Caco-2 (cell line): ENCODE measurements around the gene AGMO. TPM values are rescaled to one million over a fixed set of nuclear protein-coding genes. Genes with fewer than 3 reads are reported as not detected.

Experiments
- BruUV-seq: library from RNA; stranded (reverse); fragments of 400-500 nt; replicated peaks from 2 replicates; lab custom pipeline; 2021; lab: Mats Ljungman, UMichigan
- CTCF ChIA-PET: fragments of 300-600 bp; sonication (Branson Sonifier 250); formaldehyde crosslinking; loops from one replicate; lab custom pipeline; 2022; ENCODE audit warnings: antibody characterized with exemption; lab: Charles Lee
- POLR2A ChIA-PET: fragments of 300-600 bp; sonication (Branson Sonifier 250); formaldehyde crosslinking; loops from one replicate; lab custom pipeline; 2022; ENCODE audit warnings: antibody characterized with exemption; lab: Charles Lee
- DNase-seq, 2 experiments: peaks; one replicate each; pipeline versions ENCODE4 v3.0.0 to v3.0.0-alpha.2; 2020 to 2022
- H3K27me3 ChIP-seq: replicated peaks from 2 replicates; pipeline ENCODE4 v1.6.0; 2011; ENCODE audit warnings: low read length; ENCODE audit not compliant: control insufficient read depth, insufficient read depth
- H3K36me3 ChIP-seq: 2 replicates; pipeline ENCODE4 v1.5.1; 2011; ENCODE audit warnings: low read length; ENCODE audit not compliant: control insufficient read depth, insufficient read depth
- H3K4me1 ChIP-seq: fragments of 250-450 bp; sonication (Bioruptor Pico); 2 replicates; pipeline ENCODE4 v1.5.1; 2020; ENCODE audit warnings: mild to moderate bottlenecking
- H3K4me3 ChIP-seq: 2 replicates; pipeline ENCODE4 v1.5.1; 2011; ENCODE audit warnings: low read depth, mild to moderate bottlenecking, control low read depth, low read length
- H3K9me3 ChIP-seq: fragments of 250-450 bp; sonication (Bioruptor Pico); 2 replicates; pipeline ENCODE4 v1.5.1; 2020; ENCODE audit warnings: mild to moderate bottlenecking, moderate library complexity
- H3K27ac Mint-ChIP-seq: one replicate; pipeline ENCODE4 v1.8.0; 2022; ENCODE audit warnings: mixed read lengths; ENCODE audit not compliant: unreplicated experiment
- H3K27me3 Mint-ChIP-seq: one replicate; pipeline ENCODE4 v1.8.0; 2022; ENCODE audit warnings: mixed read lengths; ENCODE audit not compliant: insufficient read depth, unreplicated experiment
- H3K36me3 Mint-ChIP-seq: one replicate; pipeline ENCODE4 v1.8.0; 2022; ENCODE audit warnings: mild to moderate bottlenecking, mixed read lengths; ENCODE audit not compliant: insufficient read depth, unreplicated experiment
- H3K4me1 Mint-ChIP-seq: one replicate; pipeline ENCODE4 v1.8.0; 2022; ENCODE audit warnings: low read depth, mixed read lengths; ENCODE audit not compliant: unreplicated experiment
- H3K4me3 Mint-ChIP-seq: one replicate; pipeline ENCODE4 v1.8.0; 2022; ENCODE audit warnings: mild to moderate bottlenecking, moderate library complexity, mixed read lengths; ENCODE audit not compliant: unreplicated experiment
- H3K9me3 Mint-ChIP-seq: one replicate; pipeline ENCODE4 v1.8.0; 2022; ENCODE audit warnings: mixed read lengths; ENCODE audit not compliant: unreplicated experiment
- intact Hi-C: fragments of 100-400 bp; cut with micrococcal nuclease; formaldehyde crosslinking; loops from one replicate; pipeline ENCODE4 v1.10.0; 2022; ENCODE audit not compliant: unreplicated experiment
- total RNA-seq: library from RNA; stranded (reverse); gene quantifications from 2 replicates; pipeline ENCODE4 v1.2.3, GENCODE V29; 2022
- TF ChIP-seq, protein P1 (sequence below), 2 experiments: fragments of 200-600 bp in 1 of 2; IDR thresholded peaks; 1 replicate in 1 of 2; 2 replicates in 1 of 2; pipeline versions ENCODE4 v1.5.1 to v1.8.0; 2011 to 2022; ENCODE audit warnings: antibody characterized with exemption in 1 of 2, control low read depth in 1 of 2, inconsistent platforms in 1 of 2, low read depth in 1 of 2, low read length in 1 of 2, mild to moderate bottlenecking in 1 of 2, moderate library complexity in 1 of 2; ENCODE audit not compliant: insufficient read depth in 1 of 2, severe bottlenecking in 1 of 2, unreplicated experiment in 1 of 2

Gene AGMO
- total RNA-seq, 1 experiment from 2014 or later: 0.16 TPM

DNA sequence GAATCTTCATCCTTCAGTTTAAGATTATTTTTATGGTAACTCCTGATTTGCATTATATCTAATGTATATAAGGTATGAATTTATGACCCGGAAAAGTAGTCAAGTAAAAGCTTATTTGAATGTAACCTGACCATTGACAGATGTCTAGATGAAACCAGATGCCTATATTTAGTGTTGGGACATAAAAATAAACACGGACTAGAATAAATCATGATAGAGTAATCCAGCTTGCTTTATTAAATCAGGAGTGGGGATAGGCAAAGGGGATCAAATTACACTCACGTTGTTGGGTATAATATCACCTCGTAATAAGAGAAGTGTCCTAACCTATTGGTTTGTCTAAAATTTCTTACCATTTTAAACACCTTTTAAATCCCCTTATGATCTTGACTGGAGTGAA is 244.6 kb downstream of the AGMO start:
- no peaks in the 10 kb centered on the region for H3K27me3 ChIP-seq
- H3K27ac Mint-ChIP-seq: no peak overlapping the region
- H3K4me3 Mint-ChIP-seq: no peak overlapping the region
- no peaks in the 10 kb centered on the region; the same call in 1 of the 2 replicates for H3K4me1 ChIP-seq
- DNase-seq: no peak
- H3K4me3 ChIP-seq: no peak overlapping the region
- H3K9me3 ChIP-seq: no peaks in the 10 kb centered on the region
- ChIA-PET POLR2A (no interaction called here), CTCF (no interaction called here)
- no TSS peak for BruUV-seq
- H3K4me1 Mint-ChIP-seq: peaks cover 5% of the 10 kb centered on the region
- H3K36me3 ChIP-seq: no peaks in the 10 kb centered on the region
- H3K27me3 Mint-ChIP-seq: no peaks in the 10 kb centered on the region
- no peaks in the 10 kb centered on the region for H3K9me3 Mint-ChIP-seq
- TF ChIP-seq, protein P1, sequence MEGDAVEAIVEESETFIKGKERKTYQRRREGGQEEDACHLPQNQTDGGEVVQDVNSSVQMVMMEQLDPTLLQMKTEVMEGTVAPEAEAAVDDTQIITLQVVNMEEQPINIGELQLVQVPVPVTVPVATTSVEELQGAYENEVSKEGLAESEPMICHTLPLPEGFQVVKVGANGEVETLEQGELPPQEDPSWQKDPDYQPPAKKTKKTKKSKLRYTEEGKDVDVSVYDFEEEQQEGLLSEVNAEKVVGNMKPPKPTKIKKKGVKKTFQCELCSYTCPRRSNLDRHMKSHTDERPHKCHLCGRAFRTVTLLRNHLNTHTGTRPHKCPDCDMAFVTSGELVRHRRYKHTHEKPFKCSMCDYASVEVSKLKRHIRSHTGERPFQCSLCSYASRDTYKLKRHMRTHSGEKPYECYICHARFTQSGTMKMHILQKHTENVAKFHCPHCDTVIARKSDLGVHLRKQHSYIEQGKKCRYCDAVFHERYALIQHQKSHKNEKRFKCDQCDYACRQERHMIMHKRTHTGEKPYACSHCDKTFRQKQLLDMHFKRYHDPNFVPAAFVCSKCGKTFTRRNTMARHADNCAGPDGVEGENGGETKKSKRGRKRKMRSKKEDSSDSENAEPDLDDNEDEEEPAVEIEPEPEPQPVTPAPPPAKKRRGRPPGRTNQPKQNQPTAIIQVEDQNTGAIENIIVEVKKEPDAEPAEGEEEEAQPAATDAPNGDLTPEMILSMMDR (IDR thresholded peaks at IDR 0.05; ENCODE audit: insufficient read depth in 1 of 2, low read depth in 1 of 2, low read length in 1 of 2, severe bottlenecking in 1 of 2, unreplicated experiment in 1 of 2): no peak
- no peaks in the 10 kb centered on the region for H3K36me3 Mint-ChIP-seq
- intact Hi-C loops: no loop called here

DNA sequence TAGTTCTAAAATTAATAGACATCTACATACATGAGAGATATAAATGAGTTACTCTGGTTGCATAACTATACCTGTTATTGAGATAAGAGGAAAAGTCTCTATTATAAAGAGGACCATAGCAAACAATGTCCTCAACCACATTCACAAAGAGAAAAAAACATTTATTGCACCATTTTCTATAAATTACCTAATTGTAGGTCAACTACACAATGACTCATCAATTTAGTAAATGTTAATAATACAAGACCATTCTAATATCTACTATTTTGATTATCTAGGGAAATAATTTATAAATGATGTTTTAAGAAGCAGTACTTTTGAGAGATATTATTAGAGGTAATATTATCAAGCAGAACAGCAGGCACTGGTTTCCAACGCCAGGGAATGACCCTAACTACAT is 246.1 kb downstream of the AGMO start:
- Histone ChIP-seq H3K4me1 (no peaks in the 10 kb centered on the region; the same call in 1 of the 2 replicates), H3K4me3 (no peak overlapping the region), H3K27me3 (no peaks in the 10 kb centered on the region), H3K9me3 (no peaks in the 10 kb centered on the region), H3K36me3 (no peaks in the 10 kb centered on the region)
- POLR2A ChIA-PET: no interaction called here
- CTCF ChIA-PET: no interaction called here
- no peaks in the 10 kb centered on the region for H3K9me3 Mint-ChIP-seq
- H3K27me3 Mint-ChIP-seq: no peaks in the 10 kb centered on the region
- H3K4me3 Mint-ChIP-seq: no peak overlapping the region
- no peak for DNase-seq
- H3K27ac Mint-ChIP-seq: no peak overlapping the region
- no TSS peak for BruUV-seq
- intact Hi-C loops: no loop called here
- TF ChIP-seq, protein P1 (IDR thresholded peaks at IDR 0.05; ENCODE audit: insufficient read depth in 1 of 2, low read depth in 1 of 2, low read length in 1 of 2, severe bottlenecking in 1 of 2, unreplicated experiment in 1 of 2): no peak
- peaks cover 5% of the 10 kb centered on the region for H3K4me1 Mint-ChIP-seq
- no peaks in the 10 kb centered on the region for H3K36me3 Mint-ChIP-seq

DNA sequence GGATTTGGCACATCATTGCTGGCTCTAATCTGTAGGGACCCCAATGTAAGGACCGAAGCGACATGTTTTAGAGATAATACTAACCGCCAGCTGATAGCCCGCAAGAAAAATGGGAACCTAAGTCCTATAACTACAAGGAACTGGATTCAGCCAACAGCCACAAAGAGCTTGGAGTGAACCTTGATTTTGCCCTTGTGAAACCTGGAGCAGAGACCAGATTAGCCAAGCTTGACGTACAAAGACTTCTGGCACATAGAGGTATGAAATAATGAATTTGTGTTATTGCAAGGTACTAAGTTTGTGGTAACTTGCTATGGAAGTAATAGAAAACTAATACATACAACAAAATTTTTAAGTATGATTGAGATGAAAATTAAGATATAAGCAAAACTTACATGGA is 246.9 kb downstream of the AGMO start:
- Mint-ChIP-seq H3K27me3 (no peaks in the 10 kb centered on the region), H3K4me3 (no peak overlapping the region), H3K4me1 (peaks cover 5% of the 10 kb centered on the region), H3K36me3 (no peaks in the 10 kb centered on the region), H3K27ac (no peak overlapping the region), H3K9me3 (no peaks in the 10 kb centered on the region)
- Histone ChIP-seq H3K9me3 (no peaks in the 10 kb centered on the region), H3K36me3 (no peaks in the 10 kb centered on the region), H3K4me3 (no peak overlapping the region), H3K4me1 (no peaks in the 10 kb centered on the region; the same call in 1 of the 2 replicates), H3K27me3 (no peaks in the 10 kb centered on the region)
- no peak for DNase-seq
- ChIA-PET CTCF (no interaction called here), POLR2A (no interaction called here)
- TF ChIP-seq, protein P1 (IDR thresholded peaks at IDR 0.05; ENCODE audit: insufficient read depth in 1 of 2, low read depth in 1 of 2, low read length in 1 of 2, severe bottlenecking in 1 of 2, unreplicated experiment in 1 of 2): no peak
- intact Hi-C loops: no loop called here
- BruUV-seq: no TSS peak
